ENCODE data around the gene GPX8.

GRCh38 chr5:55172051-55172899 lies 12.3 kb downstream of the GPX8 start:
- TF ChIP-seq EP300 (IDR thresholded peaks at IDR 0.05) (no peak), CTCF (IDR thresholded peaks at IDR 0.05) (peak; percentile 71 to 85 (median 77)), POLR2AphosphoS5 (IDR thresholded peaks at IDR 0.05) (no peak), POLR2A (IDR thresholded peaks at IDR 0.05) (no peak)
